GM23248 (cell line): ENCODE measurements around the gene DYRK1A. TPM values are rescaled to one million over a fixed set of nuclear protein-coding genes. Genes with fewer than 3 reads are reported as not detected.

Experiments used
- DNase-seq: peaks from one replicate; pipeline ENCODE4 v3.0.0-alpha.2; 2015
- H2AFZ ChIP-seq: fragments of 200-600 bp; sonication (generic); 2 replicates; pipeline ENCODE4 v1.6.1; 2016; ENCODE audit warnings: antibody characterized with exemption
- H3F3A ChIP-seq: fragments of 200-600 bp; sonication (generic); 2 replicates; pipeline ENCODE4 v1.6.1; 2016; ENCODE audit warnings: mild to moderate bottlenecking, antibody characterized with exemption, mixed run types; ENCODE audit not compliant: insufficient read depth
- H3K27ac ChIP-seq: fragments of 200-600 bp; sonication (generic); 2 replicates; pipeline ENCODE4 v1.5.1; 2016; ENCODE audit warnings: mild to moderate bottlenecking
- H3K27me3 ChIP-seq: fragments of 200-600 bp; sonication (generic); replicated peaks from 2 replicates; pipeline ENCODE4 v1.6.1; 2016; ENCODE audit warnings: mild to moderate bottlenecking; ENCODE audit not compliant: insufficient read depth
- H3K36me3 ChIP-seq: fragments of 200-600 bp; sonication (generic); 2 replicates; pipeline ENCODE4 v1.6.1; 2016; ENCODE audit warnings: low read depth, mild to moderate bottlenecking
- H3K4me1 ChIP-seq: fragments of 200-600 bp; sonication (generic); 2 replicates; pipeline ENCODE4 v1.6.1; 2016; ENCODE audit warnings: mild to moderate bottlenecking; ENCODE audit not compliant: insufficient read depth
- H3K4me2 ChIP-seq: fragments of 200-600 bp; sonication (generic); one replicate; pipeline ENCODE4 v1.6.1; 2016; ENCODE audit warnings: mild to moderate bottlenecking; ENCODE audit not compliant: unreplicated experiment
- H3K4me3 ChIP-seq: fragments of 200-600 bp; sonication (generic); 2 replicates; pipeline ENCODE4 v1.5.1; 2016; ENCODE audit warnings: mild to moderate bottlenecking
- H3K79me2 ChIP-seq: fragments of 200-600 bp; sonication (generic); 2 replicates; pipeline ENCODE4 v1.6.1; 2016; ENCODE audit warnings: mild to moderate bottlenecking; ENCODE audit not compliant: insufficient read depth
- H3K9ac ChIP-seq: fragments of 200-600 bp; sonication (generic); 2 replicates; pipeline ENCODE4 v1.6.1; 2016; ENCODE audit warnings: mild to moderate bottlenecking
- H3K9me2 ChIP-seq: fragments of 200-600 bp; sonication (generic); 2 replicates; pipeline ENCODE4 v1.6.1; 2016; ENCODE audit warnings: mixed run types, mild to moderate bottlenecking, moderate library complexity; ENCODE audit not compliant: insufficient read depth
- H3K9me3 ChIP-seq: fragments of 200-600 bp; sonication (generic); one replicate; pipeline ENCODE4 v1.6.1; 2017; ENCODE audit warnings: low read depth
- H4K20me1 ChIP-seq: fragments of 200-600 bp; sonication (generic); 2 replicates; pipeline ENCODE4 v1.6.0; 2016; ENCODE audit not compliant: insufficient read depth
- EZH2 ChIP-seq: fragments of 200-600 bp; sonication (generic); IDR thresholded peaks from 2 replicates; pipeline ENCODE4 v1.6.1; 2018; ENCODE audit warnings: antibody characterized with exemption, mild to moderate bottlenecking; ENCODE audit not compliant: insufficient read depth, poor library complexity, severe bottlenecking
- EZH2phosphoT487 ChIP-seq: fragments of 200-600 bp; sonication (generic); IDR thresholded peaks from 2 replicates; pipeline ENCODE4 v1.6.1; 2018; ENCODE audit warnings: antibody characterized with exemption, moderate library complexity, mild to moderate bottlenecking, low read depth; ENCODE audit not compliant: insufficient read depth
- WGBS, 2 experiments: methylation state at CpG; one replicate each; pipeline ENCODE4 v1.1.6; 2015 to 2017; ENCODE audit warnings: low lambda C conversion rate in 2 of 2, low coverage in 1 of 2; ENCODE audit errors: missing lambda C conversion rate in 2 of 2; 5-methylcytosine and 5-hydroxymethylcytosine counted together
- in situ Hi-C: fragments of 300-500 bp; cut with MboI; formaldehyde crosslinking; loops from 2 replicates; pipeline ENCODE4 v1.15.0; 2020
- polyA plus RNA-seq: library from polyadenylated mRNA; unstranded; fragments of >200 nt; fragmentation: Nextera tagmentation; extraction: Ambion mirVana; gene quantifications from 2 replicates; pipeline ENCODE4 v1.2.1, GENCODE V29; 2016
- total RNA-seq: library from RNA; depleted of rRNA; stranded (reverse); fragments of >200 nt; shearing (Covaris generic); gene quantifications from 2 replicates; pipeline ENCODE4 v1.2.3, GENCODE V29; 2014

Gene DYRK1A
- total and polyA plus RNA-seq, 2 experiments from 2014 or later: 2.5 to 41.3 TPM

DNA sequence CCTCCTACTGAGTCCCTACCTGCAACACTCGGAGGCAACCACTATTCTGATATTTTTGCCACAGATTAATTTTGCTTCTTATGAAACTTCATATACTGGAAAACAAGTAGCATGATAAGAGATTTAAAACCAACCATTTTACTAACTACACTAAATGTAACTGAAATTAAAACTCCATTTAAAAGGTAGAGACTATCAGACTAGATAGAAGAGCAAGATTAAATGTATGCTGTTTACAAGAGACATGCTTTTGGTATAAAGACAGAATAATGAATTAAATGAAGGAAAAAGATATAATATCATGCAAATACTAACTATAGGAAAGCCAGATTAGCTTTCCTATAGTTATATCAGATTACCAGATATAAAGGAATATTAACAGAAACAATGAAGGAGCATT, 175.9 kb downstream of the DYRK1A start:
- H3K4me2 ChIP-seq: no peak overlapping the region
- H3K9ac ChIP-seq: no peak overlapping the region
- in situ Hi-C loops: no loop called here
- DNase-seq: no peak
- H3F3A ChIP-seq: peaks cover 6% of the 10 kb centered on the region
- no peaks in the 10 kb centered on the region for H3K9me3 ChIP-seq
- H3K27me3 ChIP-seq: peaks cover 7% of the 10 kb centered on the region
- H3K4me3 ChIP-seq: no peak overlapping the region
- TF ChIP-seq EZH2 (no peak), EZH2phosphoT487 (no peak)
- 41 to 42% methylated on average over 1 of the region's 1 CpG for WGBS, 2 experiments
- no peaks in the 10 kb centered on the region for H3K9me2 ChIP-seq
- H3K79me2 ChIP-seq: no peaks in the 10 kb centered on the region
- no peaks in the 10 kb centered on the region for H4K20me1 ChIP-seq
- no peaks in the 10 kb centered on the region for H3K36me3 ChIP-seq
- no peak overlapping the region for H2AFZ ChIP-seq
- H3K27ac ChIP-seq: no peak overlapping the region
- H3K4me1 ChIP-seq: peaks cover 11% of the 10 kb centered on the region

DNA sequence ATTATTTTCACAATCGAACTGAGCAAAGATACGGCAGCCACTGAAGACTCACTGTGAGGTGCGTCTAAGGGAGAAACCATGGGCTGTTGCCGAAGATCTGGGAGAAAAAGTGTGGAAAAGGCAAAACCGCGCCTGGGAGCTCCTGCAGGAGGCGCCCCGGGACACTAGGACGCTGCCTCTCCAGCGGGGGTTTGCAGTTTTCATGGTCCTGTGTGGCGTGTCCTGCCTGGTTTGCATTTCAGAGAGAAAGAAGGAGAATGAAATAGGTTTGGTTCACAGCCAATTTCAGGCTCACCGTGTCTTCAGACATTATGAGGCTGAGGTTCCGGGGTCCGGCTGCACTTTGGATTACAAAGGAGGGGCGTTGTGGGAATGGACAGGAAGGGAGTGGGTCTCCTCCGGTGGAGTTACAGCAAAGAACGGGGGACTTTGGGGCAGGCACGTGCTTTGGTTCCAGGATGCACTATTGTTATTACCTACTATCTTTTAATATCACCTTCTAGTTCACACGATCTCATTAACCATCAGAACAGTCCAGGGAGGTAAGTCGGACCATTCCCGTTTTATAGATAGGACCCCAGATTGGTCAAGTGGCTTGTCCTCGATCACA, 179.8 kb downstream of the DYRK1A start:
- Histone ChIP-seq H3K4me3 (peak overlapping the region; percentile 17; the same call in 1 of the 2 replicates), H3K9me2 (no peaks in the 10 kb centered on the region), H3K4me1 (peaks cover 16% of the 10 kb centered on the region), H3K27me3 (no peaks in the 10 kb centered on the region; the same call in 1 of the 2 replicates), H3K27ac (no peak overlapping the region), H3F3A (peaks cover 11% of the 10 kb centered on the region), H4K20me1 (no peaks in the 10 kb centered on the region), H3K9ac (no peak overlapping the region), H3K36me3 (no peaks in the 10 kb centered on the region), H2AFZ (peak overlapping the region; percentile 40), H3K4me2 (peak overlapping the region; percentile 48), H3K9me3 (no peaks in the 10 kb centered on the region), H3K79me2 (no peaks in the 10 kb centered on the region)
- no peak for DNase-seq
- WGBS, 2 experiments: 62 to 66% methylated on average over 22 of the region's 22 CpGs
- TF ChIP-seq EZH2phosphoT487 (no peak), EZH2 (no peak)
- in situ Hi-C loops: no loop called here

- no peaks in the 10 kb centered on the region for H3K9me3 ChIP-seq
- peak; percentile 55 for DNase-seq
- no peaks in the 10 kb centered on the region for H3K79me2 ChIP-seq
- H2AFZ ChIP-seq: peak overlapping the region; percentile 40
- H3K4me3 ChIP-seq: peak overlapping the region; percentile 17; the same call in 1 of the 2 replicates
- TF ChIP-seq EZH2phosphoT487: no peak
- no peak for TF ChIP-seq EZH2
- no peak overlapping the region for H3K9ac ChIP-seq
- no peaks in the 10 kb centered on the region for H3K36me3 ChIP-seq
- peaks cover 16% of the 10 kb centered on the region for H3K4me1 ChIP-seq
- H3F3A ChIP-seq: peaks cover 11% of the 10 kb centered on the region
- WGBS, 2 experiments: 14 to 16% methylated on average over 23 of the region's 23 CpGs
- H3K27ac ChIP-seq: no peak overlapping the region
- peak overlapping the region; percentile 48 for H3K4me2 ChIP-seq
- in situ Hi-C loops: no loop called here
- no peaks in the 10 kb centered on the region; the same call in 1 of the 2 replicates for H3K27me3 ChIP-seq
- no peaks in the 10 kb centered on the region for H4K20me1 ChIP-seq
- no peaks in the 10 kb centered on the region for H3K9me2 ChIP-seq
Measured at GRCh38 chr21:37546949-37547614, 180.5 kb downstream of the DYRK1A start.

GRCh38 chr21:37547615-37548200, 181.1 kb downstream of the DYRK1A start:
- Histone ChIP-seq H3K4me3 (0 out of 2 replicates have a peak overlapping the region, but pooled peaks have one; percentile 17), H3K27me3 (no peaks in the 10 kb centered on the region), H4K20me1 (no peaks in the 10 kb centered on the region), H3K27ac (no peak overlapping the region), H3K9me3 (no peaks in the 10 kb centered on the region), H3K4me1 (peaks cover 16% of the 10 kb centered on the region), H2AFZ (peak overlapping the region; percentile 40; the same call in 1 of the 2 replicates), H3K9ac (no peak overlapping the region), H3K36me3 (no peaks in the 10 kb centered on the region), H3F3A (peaks cover 11% of the 10 kb centered on the region), H3K9me2 (no peaks in the 10 kb centered on the region), H3K4me2 (peak overlapping the region; percentile 48), H3K79me2 (no peaks in the 10 kb centered on the region)
- in situ Hi-C loops: no loop called here
- no peak for DNase-seq
- TF ChIP-seq EZH2 (no peak), EZH2phosphoT487 (no peak)
- WGBS, 2 experiments: 92 to 97% methylated on average over 2 of the region's 2 CpGs
